Measurements from ENCODE around the gene ZNF236. TPM values are rescaled to one million over a fixed set of nuclear protein-coding genes. Genes with fewer than 3 reads are reported as not detected.

The ZNF236 gene
- total and polyA plus RNA-seq, 2 donors (not counting 1 experiment from before 2014, with no cell fraction given): 8.9 to 39.5 TPM

- peaks cover 15% of the 10 kb centered on the region for H3K4me1 Mint-ChIP-seq
- no peaks in the 10 kb centered on the region for H3K9me3 Mint-ChIP-seq (ENCODE audit: insufficient read depth)
- no peak overlapping the region for H3K4me3 ChIP-seq (ENCODE audit: control extremely low read depth in 1 of 5, extremely low read depth in 1 of 5, insufficient read depth in 1 of 5, low read depth in 2 of 5, low read length in 4 of 5)
- H3K4me1 ChIP-seq (ENCODE audit: control insufficient read depth in 2 of 2, insufficient read depth in 2 of 2, low read length in 2 of 2): peaks cover 0 to under 1% of the 10 kb centered on the region in 2 donors
- peaks cover 5% of the 10 kb centered on the region for H4K20me1 ChIP-seq (ENCODE audit: control insufficient read depth, insufficient read depth, low read length, poor library complexity, severe bottlenecking)
- H3K4me3 Mint-ChIP-seq: no peak overlapping the region
- intact Hi-C loops (cut with micrococcal nuclease): no loop called here
- TF ChIP-seq EZH2 (IDR thresholded peaks at IDR 0.05; ENCODE audit: borderline replicate concordance, insufficient read depth, low read depth, low read length, poor library complexity, severe bottlenecking) (no peak), CTCF (IDR thresholded peaks at IDR 0.05) (no peak)
- no peak overlapping the region for H3K4me2 ChIP-seq (replicated peaks; ENCODE audit: low read depth, low read length, poor library complexity, severe bottlenecking)
- WGBS (ENCODE audit: insufficient coverage): 84% methylated on average over 7 of the region's 11 CpGs
- ChIA-PET POLR2A (no interaction called here), CTCF (interaction anchor here (3.9 kb wide), 1 partner anchor 12 kb away, joined by 32 read pairs; no protein-coding TSS in a partner anchor)
- H3K27me3 ChIP-seq (replicated peaks in 1 of 4; ENCODE audit: control extremely low read depth in 1 of 4, control insufficient read depth in 3 of 4, insufficient read depth in 4 of 4, low read length in 3 of 4): no peaks in the 10 kb centered on the region
- H3K9me3 ChIP-seq (ENCODE audit: control extremely low read depth in 1 of 3, control insufficient read depth in 2 of 3, insufficient read depth in 1 of 3, low read length in 2 of 3): no peaks in the 10 kb centered on the region
- H3K27ac ChIP-seq (ENCODE audit: low read length in 2 of 2): no peak overlapping the region
- peaks cover 0 to 4% of the 10 kb centered on the region in 2 experiments for H3K36me3 ChIP-seq (replicated peaks in 1 of 2; ENCODE audit: control extremely low read depth in 1 of 2, control insufficient read depth in 1 of 2, extremely low read depth in 1 of 2, insufficient read depth in 2 of 2, low read length in 1 of 2)
- no peak overlapping the region for H2AFZ ChIP-seq (ENCODE audit: insufficient read depth, low read depth, low read length, poor library complexity, severe bottlenecking)
- H3K9ac ChIP-seq (ENCODE audit: low read length): no peak overlapping the region
- no peak overlapping the region for H3K27ac Mint-ChIP-seq
- no peak for DNase-seq
- H3K27me3 Mint-ChIP-seq: no peaks in the 10 kb centered on the region
- H3K79me2 ChIP-seq (ENCODE audit: control insufficient read depth, insufficient read depth, low read length): peaks cover 27% of the 10 kb centered on the region
- no peak for ATAC-seq (ENCODE audit: low read depth)
Observed at GRCh38 chr18:76814256-76814655, 8.1 kb upstream of the ZNF236 start.

GRCh38 chr18:76816127-76816526 is 6.2 kb upstream of the ZNF236 start:
- H3K4me3 Mint-ChIP-seq: no peak overlapping the region
- no peak overlapping the region for H3K4me3 ChIP-seq (ENCODE audit: control extremely low read depth in 1 of 5, extremely low read depth in 1 of 5, insufficient read depth in 1 of 5, low read depth in 2 of 5, low read length in 4 of 5)
- H3K9me3 Mint-ChIP-seq (ENCODE audit: insufficient read depth): no peaks in the 10 kb centered on the region
- TF ChIP-seq EZH2 (IDR thresholded peaks at IDR 0.05; ENCODE audit: borderline replicate concordance, insufficient read depth, low read depth, low read length, poor library complexity, severe bottlenecking) (no peak), CTCF (IDR thresholded peaks at IDR 0.05) (no peak)
- no peaks in the 10 kb centered on the region for H3K9me3 ChIP-seq (ENCODE audit: control extremely low read depth in 1 of 3, control insufficient read depth in 2 of 3, insufficient read depth in 1 of 3, low read length in 2 of 3)
- peaks cover 45% of the 10 kb centered on the region for H3K79me2 ChIP-seq (ENCODE audit: control insufficient read depth, insufficient read depth, low read length)
- peaks cover 31% of the 10 kb centered on the region for H3K4me1 Mint-ChIP-seq
- H3K36me3 ChIP-seq (replicated peaks in 1 of 2; ENCODE audit: control extremely low read depth in 1 of 2, control insufficient read depth in 1 of 2, extremely low read depth in 1 of 2, insufficient read depth in 2 of 2, low read length in 1 of 2): peaks cover 0 to 4% of the 10 kb centered on the region in 2 experiments
- peaks cover 5 to 17% of the 10 kb centered on the region in 2 donors for H3K4me1 ChIP-seq (ENCODE audit: control insufficient read depth in 2 of 2, insufficient read depth in 2 of 2, low read length in 2 of 2)
- no peak overlapping the region for H2AFZ ChIP-seq (ENCODE audit: insufficient read depth, low read depth, low read length, poor library complexity, severe bottlenecking)
- H3K27me3 Mint-ChIP-seq: no peaks in the 10 kb centered on the region
- WGBS (ENCODE audit: insufficient coverage): 94% methylated on average over 8 of the region's 8 CpGs
- H4K20me1 ChIP-seq (ENCODE audit: control insufficient read depth, insufficient read depth, low read length, poor library complexity, severe bottlenecking): peaks cover 5% of the 10 kb centered on the region
- no peak overlapping the region for H3K27ac ChIP-seq (ENCODE audit: low read length in 2 of 2)
- no peaks in the 10 kb centered on the region for H3K27me3 ChIP-seq (replicated peaks in 1 of 4; ENCODE audit: control extremely low read depth in 1 of 4, control insufficient read depth in 3 of 4, insufficient read depth in 4 of 4, low read length in 3 of 4)
- no peak overlapping the region for H3K4me2 ChIP-seq (replicated peaks; ENCODE audit: low read depth, low read length, poor library complexity, severe bottlenecking)
- DNase-seq (no peak), ATAC-seq (ENCODE audit: low read depth) (no peak)
- no peak overlapping the region for H3K9ac ChIP-seq (ENCODE audit: low read length)
- no peak overlapping the region for H3K27ac Mint-ChIP-seq
- CTCF ChIA-PET: interaction anchor here (6.3 kb wide), 1 partner anchor 14 kb away, joined by 61 read pairs; no protein-coding TSS in a partner anchor
- POLR2A ChIA-PET: no interaction called here
- intact Hi-C loops (cut with micrococcal nuclease): no loop called here
